ENCODE measurements around the gene BRPF3. TPM values are rescaled to one million over a fixed set of nuclear protein-coding genes. Genes with fewer than 3 reads are reported as not detected.
A peak's percentile ranks its signal among the peaks of the same experiment; 100 is the strongest.

The BRPF3 gene
- total RNA-seq, 1 donor from 2014 or later = 32.0 TPM

- no peaks in the 10 kb centered on the region for H3K9me3 ChIP-seq
- ATAC-seq (no peak), DNase-seq (no peak)
- H3K36me3 ChIP-seq = no peaks in the 10 kb centered on the region
- peaks cover 9% of the 10 kb centered on the region for H3K4me1 ChIP-seq
- peak overlapping the region; percentile 11 for H3K27ac ChIP-seq
- H3K4me3 ChIP-seq = no peak overlapping the region
- intact Hi-C loops (cut with DNase I) = no loop called here
- no peak for TF ChIP-seq CTCF (IDR thresholded peaks at IDR 0.05)
- no peaks in the 10 kb centered on the region for H3K27me3 ChIP-seq (ENCODE audit: low read depth)
Measured at GRCh38 chr6:36246506-36247268, 50.1 kb downstream of the BRPF3 start.

DNA sequence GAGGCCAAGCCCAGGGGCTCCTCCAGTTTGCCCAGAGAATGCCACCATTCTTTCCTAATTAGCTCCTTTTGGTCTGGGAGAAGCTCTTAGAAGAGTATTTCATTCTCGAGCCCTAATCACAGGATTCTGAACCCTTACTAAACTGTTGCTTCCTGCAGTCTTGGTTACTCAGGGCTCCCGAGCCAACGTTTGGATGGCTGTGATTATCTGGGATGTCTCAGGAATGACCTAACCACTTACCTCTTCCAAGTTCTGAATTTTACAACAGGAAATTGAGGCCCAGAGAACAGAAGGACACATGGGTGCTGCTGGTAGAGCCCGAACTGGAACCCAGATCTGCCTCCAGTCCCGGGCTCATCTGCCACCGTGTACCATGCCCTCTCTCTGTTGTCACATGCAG is 51.1 kb downstream of the BRPF3 start:
- Histone ChIP-seq H3K36me3 (no peaks in the 10 kb centered on the region), H3K4me1 (peaks cover 9% of the 10 kb centered on the region), H3K4me3 (no peak overlapping the region), H3K27me3 (ENCODE audit: low read depth) (no peaks in the 10 kb centered on the region), H3K27ac (peak overlapping the region; percentile 11), H3K9me3 (no peaks in the 10 kb centered on the region)
- ATAC-seq = no peak
- DNase-seq = no peak
- no peak for TF ChIP-seq CTCF (IDR thresholded peaks at IDR 0.05)
- intact Hi-C loops (cut with DNase I) = no loop called here

DNA sequence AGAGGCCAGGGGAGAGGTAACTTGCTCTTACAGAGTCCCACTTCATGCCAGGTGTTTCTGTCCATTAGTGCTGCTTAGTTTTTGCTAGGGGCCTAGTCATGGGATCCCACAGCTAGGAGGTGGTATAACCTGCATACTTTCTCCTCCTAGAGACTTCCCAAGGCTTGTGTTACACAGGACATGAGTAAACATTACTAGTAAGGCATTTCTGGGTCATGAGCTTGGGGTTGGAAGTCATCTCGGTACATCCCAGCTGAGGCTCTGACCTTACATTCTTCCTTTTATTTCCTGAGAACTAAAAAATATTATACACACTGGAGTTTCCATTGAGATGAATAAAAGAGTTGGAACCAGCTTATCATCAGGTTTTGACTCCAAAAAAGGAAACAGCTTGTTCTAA is 52.4 kb downstream of the BRPF3 start:
- ATAC-seq (no peak), DNase-seq (no peak)
- H3K4me1 ChIP-seq = peaks cover 9% of the 10 kb centered on the region
- no peaks in the 10 kb centered on the region for H3K36me3 ChIP-seq
- H3K27me3 ChIP-seq (ENCODE audit: low read depth) = no peaks in the 10 kb centered on the region
- intact Hi-C loops (cut with DNase I) = no loop called here
- no peaks in the 10 kb centered on the region for H3K9me3 ChIP-seq
- H3K4me3 ChIP-seq = no peak overlapping the region
- H3K27ac ChIP-seq = no peak overlapping the region
- no peak for TF ChIP-seq CTCF (IDR thresholded peaks at IDR 0.05)

DNA sequence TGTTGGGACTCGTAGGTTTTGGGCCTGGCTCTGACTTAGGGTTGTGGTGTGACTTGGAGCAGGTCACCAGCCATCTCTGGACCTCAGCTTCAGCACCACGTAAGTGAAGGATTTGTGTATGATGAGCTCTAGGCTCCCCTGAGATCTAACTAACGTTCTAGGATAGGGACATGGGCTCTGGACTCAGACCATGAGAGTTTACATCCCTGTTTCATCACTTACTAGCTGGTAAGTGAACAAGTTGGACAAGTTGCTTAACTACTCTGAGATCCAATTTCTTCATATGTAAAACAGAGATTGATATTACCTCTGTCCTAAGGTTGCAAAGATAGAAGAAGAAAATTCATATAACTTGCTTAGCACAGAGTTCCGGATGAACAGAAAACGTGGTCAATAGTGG is 53.0 kb downstream of the BRPF3 start:
- Histone ChIP-seq H3K36me3 (no peaks in the 10 kb centered on the region), H3K27ac (no peak overlapping the region), H3K9me3 (no peaks in the 10 kb centered on the region), H3K27me3 (ENCODE audit: low read depth) (no peaks in the 10 kb centered on the region), H3K4me3 (no peak overlapping the region), H3K4me1 (peaks cover 9% of the 10 kb centered on the region)
- DNase-seq (no peak), ATAC-seq (no peak)
- TF ChIP-seq CTCF (IDR thresholded peaks at IDR 0.05) = no peak
- intact Hi-C loops (cut with DNase I) = no loop called here

DNA sequence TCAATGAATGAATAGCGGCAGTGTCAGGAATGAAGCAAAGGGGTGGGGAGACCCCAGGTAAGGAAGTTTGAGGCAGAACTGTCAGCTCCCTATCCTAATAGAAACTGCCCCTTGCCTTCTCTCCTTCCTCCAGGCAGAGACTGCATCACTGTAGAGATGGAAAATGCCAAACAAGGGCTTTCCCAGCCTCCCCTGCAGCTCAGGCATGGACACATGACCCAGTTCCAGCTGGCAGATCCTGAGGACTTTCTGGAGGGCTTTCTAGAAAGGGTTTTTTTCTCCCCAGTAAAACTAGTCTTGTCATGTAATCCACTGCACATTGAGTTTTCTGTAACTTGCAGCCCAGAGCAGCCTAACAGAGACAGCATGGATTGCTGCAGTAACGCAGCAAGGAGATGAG is 55.5 kb downstream of the BRPF3 start:
- no peak for TF ChIP-seq CTCF (IDR thresholded peaks at IDR 0.05)
- intact Hi-C loops (cut with DNase I) = no loop called here
- ATAC-seq (no peak), DNase-seq (no peak)
- no peak overlapping the region for H3K4me3 ChIP-seq
- no peaks in the 10 kb centered on the region for H3K9me3 ChIP-seq
- no peak overlapping the region for H3K27ac ChIP-seq
- H3K4me1 ChIP-seq = peaks cover 9% of the 10 kb centered on the region
- no peaks in the 10 kb centered on the region for H3K36me3 ChIP-seq
- H3K27me3 ChIP-seq (ENCODE audit: low read depth) = no peaks in the 10 kb centered on the region

All from lower lobe of right lung (tissue), 2 donors.